HUES64 (cell line): ENCODE results near the gene IFNA2. TPM values are rescaled to one million over a fixed set of nuclear protein-coding genes. Genes with fewer than 3 reads are reported as not detected.
"Not testable (repeated sequence)": the region's sequence is repeated elsewhere in the genome, so short reads cannot be mapped to it uniquely, and the experiment has no call there.

Experiments used
- H3K27ac ChIP-seq: 2 replicates; pipeline ENCODE4 v1.7.0; 2013; ENCODE audit warnings: low read depth, low read length, inconsistent platforms
- H3K27me3 ChIP-seq: 2 replicates; pipeline ENCODE4 v1.6.1; 2013; ENCODE audit warnings: mild to moderate bottlenecking, low read length; ENCODE audit not compliant: insufficient read depth
- H3K36me3 ChIP-seq: 2 replicates; pipeline ENCODE4 v1.6.1; 2013; ENCODE audit warnings: mild to moderate bottlenecking, low read length; ENCODE audit not compliant: insufficient read depth
- H3K4me1 ChIP-seq: 2 replicates; pipeline ENCODE4 v1.6.1; 2013; ENCODE audit warnings: mild to moderate bottlenecking, low read length, moderate library complexity; ENCODE audit not compliant: insufficient read depth
- H3K4me3 ChIP-seq: 2 replicates; pipeline ENCODE4 v1.5.1; 2013; ENCODE audit warnings: mild to moderate bottlenecking, low read length, moderate library complexity
- H3K9ac ChIP-seq: 2 replicates; pipeline ENCODE4 v1.6.1; 2013; ENCODE audit warnings: mild to moderate bottlenecking, low read depth, low read length
- H3K9me3 ChIP-seq: 2 replicates; pipeline ENCODE4 v1.6.1; 2013; ENCODE audit warnings: low read depth, low read length; ENCODE audit not compliant: insufficient read depth
- WGBS: fragments of 150-250, 120-280 bp; methylation state at CpG from one replicate; pipeline ENCODE4 v1.1.7; 2013; ENCODE audit warnings: missing lambda C conversion rate; 5-methylcytosine and 5-hydroxymethylcytosine counted together
- polyA plus RNA-seq, 2 experiments: library from polyadenylated mRNA; stranded (reverse); fragments of 50-300 nt; gene quantifications; one replicate each; pipeline ENCODE4 v1.2.3, GENCODE V29; 2013

IFNA2 gene
- not detected for polyA plus RNA-seq (2013, experiment 1 of 2)
- polyA plus RNA-seq (2013, experiment 2 of 2), result not detected

GRCh38 chr9:21385131-21385670, at the start of gene IFNA2:
IFNA2 (minus strand) TSS chr9:21385398; CDS start chr9:21385329, 69 bp downstream.
- Histone ChIP-seq H3K4me3 (no peak within 1 kb of the TSS), H3K27me3 (no peaks in the 10 kb centered on the region), H3K9me3 (no peaks in the 10 kb centered on the region), H3K27ac (no peak within 1 kb of the TSS), H3K36me3 (no peaks in the 10 kb centered on the region), H3K9ac (no peak within 1 kb of the TSS), H3K4me1 (peaks cover 13% of the 10 kb centered on the region; the same call in 1 of the 2 replicates)
- WGBS, result 90% methylated on average over 1 of the region's 1 CpG

- H3K27ac ChIP-seq, H3K36me3 ChIP-seq, H3K4me3 ChIP-seq, H3K9me3 ChIP-seq, H3K27me3 ChIP-seq, H3K4me1 ChIP-seq, H3K9ac ChIP-seq: not testable (repeated sequence)
- 93% methylated on average over 4 of the region's 7 CpGs for WGBS
Observed at GRCh38 chr9:21435015-21435383, 49.8 kb upstream of the IFNA2 start.

GRCh38 chr9:21434202-21435014, 49.2 kb upstream of the IFNA2 start:
- Histone ChIP-seq H3K9me3 (no peaks in the 10 kb centered on the region), H3K27ac (no peak overlapping the region), H3K4me1 (peaks cover 3% of the 10 kb centered on the region), H3K27me3 (no peaks in the 10 kb centered on the region), H3K9ac (no peak overlapping the region), H3K4me3 (no peak overlapping the region), H3K36me3 (no peaks in the 10 kb centered on the region)
- WGBS, result 63% methylated on average over 9 of the region's 9 CpGs

- no peaks in the 10 kb centered on the region for H3K27me3 ChIP-seq
- H3K9ac ChIP-seq, result no peak overlapping the region
- H3K4me3 ChIP-seq, result no peak overlapping the region
- H3K4me1 ChIP-seq, result peaks cover 13% of the 10 kb centered on the region
- 82% methylated on average over 2 of the region's 2 CpGs for WGBS
- no peaks in the 10 kb centered on the region for H3K36me3 ChIP-seq
- no peaks in the 10 kb centered on the region for H3K9me3 ChIP-seq
- H3K27ac ChIP-seq, result no peak overlapping the region
Observed at GRCh38 chr9:21432672-21433425, 47.7 kb upstream of the IFNA2 start.

- Histone ChIP-seq H3K27ac (no peak overlapping the region), H3K9me3 (no peaks in the 10 kb centered on the region), H3K27me3 (no peaks in the 10 kb centered on the region), H3K4me3 (no peak overlapping the region), H3K4me1 (peaks cover 13% of the 10 kb centered on the region), H3K9ac (no peak overlapping the region), H3K36me3 (no peaks in the 10 kb centered on the region)
- WGBS, result 95% methylated on average over 2 of the region's 2 CpGs
Observed at GRCh38 chr9:21429191-21429590, 44.0 kb upstream of the IFNA2 start.

- Histone ChIP-seq H3K27me3 (no peaks in the 10 kb centered on the region), H3K4me3 (no peak overlapping the region)
- 63% methylated on average over 1 of the region's 1 CpG for WGBS
Observed at GRCh38 chr9:21428235-21428634, 43.0 kb upstream of the IFNA2 start.

GRCh38 chr9:21415493-21416267, 30.5 kb upstream of the IFNA2 start:
- no peaks in the 10 kb centered on the region for H3K36me3 ChIP-seq
- no peak overlapping the region for H3K27ac ChIP-seq
- H3K4me1 ChIP-seq, result no peaks in the 10 kb centered on the region
- no peak overlapping the region for H3K4me3 ChIP-seq
- no peaks in the 10 kb centered on the region for H3K9me3 ChIP-seq
- H3K27me3 ChIP-seq, result no peaks in the 10 kb centered on the region
- H3K9ac ChIP-seq, result no peak overlapping the region
- WGBS, result 96% methylated on average over 5 of the region's 5 CpGs

More at GRCh38 chr9:21428235-21428634, 43.0 kb upstream of the IFNA2 start:
- Histone ChIP-seq H3K4me1 (peaks cover 13% of the 10 kb centered on the region), H3K27ac (no peak overlapping the region), H3K9ac (no peak overlapping the region), H3K9me3 (no peaks in the 10 kb centered on the region), H3K36me3 (no peaks in the 10 kb centered on the region)

GRCh38 chr9:21414220-21414940, 29.2 kb upstream of the IFNA2 start:
- 95% methylated on average over 2 of the region's 2 CpGs for WGBS

GRCh38 chr9:21413624-21414023, 28.4 kb upstream of the IFNA2 start:
- no peaks in the 10 kb centered on the region for H3K27me3 ChIP-seq
- no peaks in the 10 kb centered on the region for H3K36me3 ChIP-seq
- 67% methylated on average over 5 of the region's 5 CpGs for WGBS
- H3K9ac ChIP-seq, result no peak overlapping the region
- H3K9me3 ChIP-seq, result no peaks in the 10 kb centered on the region
- no peak overlapping the region for H3K4me3 ChIP-seq
- no peak overlapping the region for H3K27ac ChIP-seq
- H3K4me1 ChIP-seq, result no peaks in the 10 kb centered on the region

More at GRCh38 chr9:21414220-21414940, 29.2 kb upstream of the IFNA2 start:
- H3K9ac ChIP-seq, result no peak overlapping the region
- H3K27ac ChIP-seq, result no peak overlapping the region
- H3K4me3 ChIP-seq, result no peak overlapping the region
- H3K27me3 ChIP-seq, result no peaks in the 10 kb centered on the region
- H3K4me1 ChIP-seq, result no peaks in the 10 kb centered on the region
- no peaks in the 10 kb centered on the region for H3K9me3 ChIP-seq
- H3K36me3 ChIP-seq, result no peaks in the 10 kb centered on the region

- Histone ChIP-seq H3K36me3 (no peaks in the 10 kb centered on the region), H3K9ac (no peak overlapping the region), H3K27ac (no peak overlapping the region), H3K4me3 (no peak overlapping the region), H3K9me3 (no peaks in the 10 kb centered on the region), H3K27me3 (no peaks in the 10 kb centered on the region), H3K4me1 (no peaks in the 10 kb centered on the region)
- WGBS, result 78% methylated on average over 4 of the region's 4 CpGs
Observed at GRCh38 chr9:21413151-21413550, 28.0 kb upstream of the IFNA2 start.
